Motor neuron (in vitro differentiated cells): ENCODE measurements around the gene PMM1. TPM values are rescaled to one million over a fixed set of nuclear protein-coding genes. Genes with fewer than 3 reads are reported as not detected.

Experiments
- ATAC-seq, 8 experiments: fragments of 200-7000 bp; cut with Tn5 transposase; replicated peaks in 6 of 8; 2 replicates each; pipeline ENCODE4 v1.8.0; 2021; ENCODE audit warnings: mild to moderate bottlenecking in 8 of 8, moderate library complexity in 8 of 8
- H3K27ac ChIP-seq, 2 donors: fragments of 250-450 bp; sonication (Bioruptor Pico); 2 replicates each; pipeline ENCODE4 v1.9.0; 2021; ENCODE audit warnings: antibody characterized with exemption in 2 of 2, mild to moderate bottlenecking in 2 of 2, moderate library complexity in 1 of 2
- H3K4me1 ChIP-seq, 2 donors: fragments of 250-450 bp; sonication (Bioruptor Pico); replicated peaks in 1 of 2; 2 replicates each; pipeline ENCODE4 v1.6.1; 2021; ENCODE audit warnings: antibody characterized with exemption in 2 of 2, mild to moderate bottlenecking in 2 of 2, moderate library complexity in 1 of 2
- H3K4me3 ChIP-seq, 5 donors: fragments of 250-450 bp; sonication (Bioruptor Pico); 2 replicates each; pipeline ENCODE4 v1.9.0; 2021; ENCODE audit warnings: antibody characterized with exemption in 5 of 5, mild to moderate bottlenecking in 5 of 5, moderate library complexity in 4 of 5
- WGBS, 10 experiments: fragments of 450-650 bp; shearing (Covaris generic); methylation state at CpG; one replicate each; pipeline ENCODE4 v1.0.0; 2022; 5-methylcytosine and 5-hydroxymethylcytosine counted together
- in situ Hi-C, 9 experiments: fragments of 400-800 bp; cut with MboI; loops; one replicate each; pipeline ENCODE4 v1.15.0; 2021; ENCODE audit warnings: low sequenced_read_pairs in 9 of 9, low pct_unique_long_range_greater_than_20kb in 2 of 9; ENCODE audit not compliant: unreplicated experiment in 9 of 9
- total RNA-seq, 8 experiments: library from RNA; unstranded; fragments of 300-600 nt; gene quantifications; 2 replicates each; pipeline versions ENCODE4 v1.2.3 to v1.2.4, GENCODE V29; 2022

Gene PMM1
- total RNA-seq, 8 experiments from 2014 or later = 18.5 to 43.0 (median 26.4) TPM

DNA sequence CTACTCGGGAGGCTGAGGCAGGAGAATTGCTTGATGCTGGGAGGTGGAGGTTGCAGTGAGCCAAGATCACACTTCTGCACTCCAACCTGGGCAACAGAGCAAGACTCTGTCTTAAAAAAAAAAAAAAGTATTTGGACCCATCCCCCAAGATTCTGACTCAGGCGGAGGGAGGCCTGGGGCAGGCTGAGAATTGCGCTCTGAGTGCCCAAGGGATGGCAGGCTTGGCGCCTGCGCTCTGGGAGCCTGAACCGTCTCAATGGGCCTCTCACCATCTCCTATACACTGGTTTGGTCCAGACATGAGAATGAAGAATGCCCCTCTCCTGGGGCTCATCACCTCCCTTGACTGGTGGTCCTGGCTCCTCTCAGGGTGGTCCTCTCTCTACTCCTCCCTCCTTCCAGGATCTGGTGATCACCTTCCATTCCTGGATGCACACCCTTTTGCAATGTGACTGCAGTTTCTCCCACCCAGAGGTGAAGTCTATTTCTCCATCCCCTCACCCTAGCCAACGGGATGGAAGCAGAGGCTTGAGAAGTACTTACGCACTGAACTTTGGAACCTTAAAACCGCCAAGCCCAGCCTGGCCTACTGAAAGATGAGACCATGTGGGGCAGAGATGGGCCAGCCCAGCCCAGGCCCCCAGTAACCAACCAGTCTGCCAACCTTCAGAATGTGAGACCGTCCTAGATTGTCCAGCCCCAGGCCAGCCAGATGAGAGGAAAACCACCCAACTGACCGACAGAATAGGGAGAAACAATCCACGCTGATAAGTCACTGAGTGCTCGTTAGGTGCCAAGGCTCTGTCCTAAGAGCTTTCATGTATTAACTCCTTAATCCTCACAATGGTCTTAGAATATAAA lies 50.3 kb downstream of the PMM1 start:
- no peak for ATAC-seq
- H3K27ac ChIP-seq = peak overlapping the region in 1 of 2 donors; percentile 71
- WGBS, 10 experiments = 40 to 100% (median 92%) methylated on average over 1 to 11 of the region's 13 CpGs; no CpG with 5 or more reads in 1 of the 10 experiments
- peaks cover 13 to 22% of the 10 kb centered on the region in 2 donors for H3K4me1 ChIP-seq
- in situ Hi-C loops = no loop called here
- H3K4me3 ChIP-seq = no peak overlapping the region

DNA sequence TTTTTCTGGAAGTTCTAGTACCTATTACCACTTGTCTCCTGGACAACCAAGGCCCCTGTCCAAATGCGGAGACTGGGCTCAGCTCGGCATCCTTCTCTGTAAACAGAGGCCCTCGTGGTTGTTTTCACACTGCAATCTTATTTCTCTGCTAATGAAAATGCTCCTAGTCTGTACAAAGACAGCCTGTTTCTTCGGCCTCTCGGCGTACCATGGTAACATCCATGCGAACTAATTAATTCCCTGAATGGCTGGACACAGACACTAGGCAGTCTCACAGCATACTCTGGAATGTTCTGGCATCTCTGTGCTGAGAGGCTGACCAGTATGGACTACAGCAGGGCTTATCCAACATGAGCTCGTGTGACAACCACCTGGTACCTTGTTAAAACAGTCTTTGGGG lies 51.1 kb downstream of the PMM1 start:
- WGBS, 10 experiments = 61 to 100% (median 90%) methylated on average over 1 to 7 of the region's 8 CpGs
- Histone ChIP-seq H3K27ac (peak overlapping the region in 1 of 2 donors; percentile 71), H3K4me3 (no peak overlapping the region), H3K4me1 (peaks cover 13 to 22% of the 10 kb centered on the region in 2 donors)
- ATAC-seq = peak in 5 of 8 experiments; percentile 56 to 91 (median 75)
- in situ Hi-C loops = no loop called here

- in situ Hi-C loops = no loop called here
- peaks cover 0 to 13% of the 10 kb centered on the region in 2 donors for H3K4me1 ChIP-seq
- H3K27ac ChIP-seq = no peak overlapping the region
- no peak for ATAC-seq
- 0 to 100% (median 83%) methylated on average over 1 to 3 of the region's 3 CpGs; no CpG with 5 or more reads in 3 of the 10 experiments for WGBS, 10 experiments
- no peak overlapping the region for H3K4me3 ChIP-seq
Observed at GRCh38 chr22:41537203-41537602, 52.4 kb downstream of the PMM1 start.

DNA sequence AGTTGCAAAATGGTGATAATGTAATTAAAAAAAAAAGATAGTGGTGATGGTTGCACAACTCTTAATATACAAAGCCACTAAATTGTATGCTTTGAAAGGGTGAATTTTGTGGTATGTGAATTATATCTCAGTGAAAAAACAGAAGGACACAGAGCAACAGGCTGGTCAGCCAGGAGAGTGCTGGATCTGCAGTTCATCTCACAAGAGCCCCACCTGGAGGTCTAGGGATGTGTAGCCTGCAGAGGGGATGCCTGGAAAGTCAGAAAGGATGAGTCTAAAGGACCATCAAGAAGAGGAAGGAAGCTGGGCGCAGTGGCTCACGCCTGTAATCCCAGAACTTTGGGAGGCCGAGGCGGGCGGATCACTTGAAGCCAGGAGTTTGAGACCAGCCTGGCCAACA lies 54.4 kb downstream of the PMM1 start:
- 80 to 100% (median 97%) methylated on average over 1 to 5 of the region's 5 CpGs; no CpG with 5 or more reads in 3 of the 10 experiments for WGBS, 10 experiments
- in situ Hi-C loops = no loop called here
- H3K4me1 ChIP-seq = peaks cover 0 to 13% of the 10 kb centered on the region in 2 donors
- H3K4me3 ChIP-seq = no peak overlapping the region
- ATAC-seq = peak in 1 of 8 experiments; percentile 37
- no peak overlapping the region for H3K27ac ChIP-seq

DNA sequence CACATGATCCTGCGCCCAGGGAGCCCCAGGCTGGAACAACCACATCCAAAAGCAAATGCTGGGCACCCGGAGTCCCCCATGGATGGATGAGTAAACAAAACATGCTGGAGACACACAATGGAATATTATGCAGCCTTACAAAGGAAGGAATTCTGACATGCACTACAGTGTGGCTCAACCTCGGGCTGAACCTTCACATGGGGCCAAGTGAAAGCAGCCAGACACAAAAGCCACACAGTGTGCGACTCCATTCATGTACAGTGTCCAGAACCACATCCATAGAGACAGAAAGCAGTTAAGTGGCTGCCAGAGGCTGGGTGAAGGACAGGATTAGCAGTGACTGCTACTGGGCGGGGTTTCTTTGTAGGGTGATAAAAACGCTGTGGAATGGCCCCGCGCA lies 55.4 kb downstream of the PMM1 start:
- 80 to 100% (median 88%) methylated on average over 1 to 6 of the region's 8 CpGs; no CpG with 5 or more reads in 4 of the 10 experiments for WGBS, 10 experiments
- in situ Hi-C loops = no loop called here

GRCh38 chr22:41532908-41533825 lies 56.5 kb downstream of the PMM1 start:
- no peak overlapping the region for H3K4me3 ChIP-seq
- 43 to 92% (median 68%) methylated on average over 1 to 5 of the region's 19 CpGs; no CpG with 5 or more reads in 4 of the 10 experiments for WGBS, 10 experiments
- peaks cover 0 to under 1% of the 10 kb centered on the region in 2 donors for H3K4me1 ChIP-seq
- no peak overlapping the region for H3K27ac ChIP-seq
- ATAC-seq = peak; percentile 40 to 79 (median 58)
- in situ Hi-C loops = no loop called here

More for the DNA sequence above, 55.4 kb downstream of the PMM1 start:
- no peak overlapping the region for H3K4me3 ChIP-seq
- H3K4me1 ChIP-seq = peaks cover 0 to 11% of the 10 kb centered on the region in 2 donors
- H3K27ac ChIP-seq = no peak overlapping the region
- no peak for ATAC-seq

DNA sequence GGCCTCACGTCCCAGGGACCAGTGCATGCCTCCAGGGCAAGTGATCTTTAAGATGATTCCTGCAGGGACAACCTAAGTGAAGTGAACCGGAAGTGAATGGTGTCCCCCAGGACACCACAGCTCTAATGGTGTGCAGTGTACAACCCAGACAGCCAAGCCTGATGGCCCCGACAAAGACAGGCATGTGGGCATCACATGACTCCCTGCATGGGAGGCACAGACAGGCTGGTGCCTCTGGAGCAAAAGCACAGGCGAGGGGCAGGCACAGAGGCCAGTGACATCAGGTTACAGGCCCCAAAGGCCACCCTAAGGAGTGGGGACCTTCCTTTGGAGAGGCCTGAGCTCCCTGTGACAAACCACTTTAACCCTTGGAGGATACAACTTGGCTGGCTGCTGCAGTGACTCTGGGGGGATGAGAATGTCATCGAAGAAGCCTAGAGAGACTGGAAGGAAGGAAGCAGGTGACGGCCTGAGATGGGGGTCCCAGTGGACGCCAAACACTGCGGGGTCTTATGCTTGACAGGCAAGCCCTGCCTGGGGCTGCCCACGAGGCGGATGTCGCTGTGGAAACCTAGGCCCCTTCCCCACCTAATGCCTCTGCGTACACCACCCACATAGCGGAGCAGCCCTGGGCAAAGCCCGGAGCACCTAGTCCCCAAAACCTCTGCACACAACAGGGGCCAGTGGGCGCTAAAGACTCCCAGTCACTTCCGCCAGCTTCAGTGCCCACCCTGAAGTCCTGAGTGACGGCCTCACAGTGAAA lies 57.7 kb downstream of the PMM1 start:
- in situ Hi-C loops = no loop called here
- no peaks in the 10 kb centered on the region for H3K4me1 ChIP-seq
- WGBS, 10 experiments = 87 to 100% (median 97%) methylated on average over 1 to 4 of the region's 17 CpGs; no CpG with 5 or more reads in 2 of the 10 experiments
- peak in 5 of 8 experiments; percentile 3 to 21 (median 13) for ATAC-seq
- no peak overlapping the region for H3K4me3 ChIP-seq
- H3K27ac ChIP-seq = no peak overlapping the region

DNA sequence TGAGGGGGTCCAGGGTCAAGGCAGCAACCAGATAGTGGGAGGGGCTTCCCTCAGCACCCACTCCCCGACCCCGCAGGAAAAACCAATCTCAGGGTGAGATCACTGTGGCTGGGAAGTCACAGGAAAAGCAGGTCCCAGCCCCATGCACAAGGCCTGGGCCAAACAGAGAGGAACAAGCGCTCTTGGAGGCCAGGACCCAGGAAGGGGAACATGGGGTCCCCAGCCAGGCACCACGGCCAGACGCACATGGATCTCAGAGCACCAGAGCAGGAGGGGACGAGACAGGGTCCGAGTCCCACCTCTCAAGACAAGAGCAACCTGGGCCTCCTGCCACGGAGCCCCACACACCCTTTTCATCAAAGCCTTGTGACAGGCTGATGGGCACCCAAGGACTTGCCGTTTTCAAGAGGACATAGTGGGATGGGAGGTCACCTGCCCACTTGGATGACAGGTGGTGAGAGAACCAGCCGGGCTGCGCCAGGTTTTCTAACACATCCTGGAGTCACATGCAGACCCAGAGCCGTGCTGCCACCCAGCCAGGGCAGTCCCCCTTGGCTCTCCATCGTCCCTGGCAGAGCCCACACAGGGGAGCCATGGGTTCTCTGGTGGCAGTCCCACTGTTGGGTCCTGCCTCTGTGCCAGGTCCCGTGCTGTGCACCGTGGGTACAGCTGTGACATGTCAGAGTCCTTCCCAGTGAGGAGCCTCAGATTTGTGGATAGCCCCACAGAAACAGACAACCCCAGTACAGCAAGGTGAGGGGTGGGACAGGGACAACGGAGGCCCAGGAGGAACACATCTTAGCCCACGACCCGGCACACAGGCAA lies 58.5 kb downstream of the PMM1 start:
- Histone ChIP-seq H3K4me1 (no peaks in the 10 kb centered on the region), H3K4me3 (no peak overlapping the region), H3K27ac (no peak overlapping the region)
- 100% methylated on average over 2 to 6 of the region's 18 CpGs; no CpG with 5 or more reads in 6 of the 10 experiments for WGBS, 10 experiments
- peak in 1 of 8 experiments; percentile 1 for ATAC-seq
- in situ Hi-C loops = no loop called here

GRCh38 chr22:41528938-41529561 lies 60.6 kb downstream of the PMM1 start:
- peak in 4 of 8 experiments; percentile 5 to 12 (median 8) for ATAC-seq
- in situ Hi-C loops = no loop called here
- H3K4me3 ChIP-seq = no peak overlapping the region
- no peaks in the 10 kb centered on the region for H3K4me1 ChIP-seq
- 50 to 100% (median 75%) methylated on average over 1 to 5 of the region's 13 CpGs; no CpG with 5 or more reads in 1 of the 10 experiments for WGBS, 10 experiments
- H3K27ac ChIP-seq = no peak overlapping the region

DNA sequence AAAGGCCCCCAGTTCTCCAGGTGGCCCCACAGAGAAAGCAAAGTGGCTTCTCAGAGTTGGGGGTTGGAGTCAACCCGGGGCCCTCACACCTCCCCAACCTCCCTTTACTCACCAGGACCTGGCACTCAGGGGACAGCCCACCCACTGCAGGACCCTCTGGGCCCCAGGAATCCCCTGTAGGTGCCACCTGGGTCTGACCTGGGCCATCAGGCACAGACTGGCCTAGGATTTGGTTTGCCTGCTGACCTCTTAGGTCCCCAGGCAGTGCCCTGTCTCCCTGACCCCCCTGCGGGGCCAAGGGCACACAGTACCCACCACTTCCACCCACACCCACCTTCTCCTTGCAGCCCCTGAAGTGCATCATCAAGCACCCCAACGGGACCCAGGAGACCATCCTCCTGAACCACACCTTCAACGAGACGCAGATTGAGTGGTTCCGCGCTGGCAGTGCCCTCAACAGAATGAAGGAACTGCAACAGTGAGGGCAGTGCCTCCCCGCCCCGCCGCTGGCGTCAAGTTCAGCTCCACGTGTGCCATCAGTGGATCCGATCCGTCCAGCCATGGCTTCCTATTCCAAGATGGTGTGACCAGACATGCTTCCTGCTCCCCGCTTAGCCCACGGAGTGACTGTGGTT lies 61.4 kb downstream of the PMM1 start:
- no peak overlapping the region for H3K4me3 ChIP-seq
- ATAC-seq = no peak
- no peak overlapping the region for H3K27ac ChIP-seq
- 96 to 100% (median 100%) methylated on average over 2 to 9 of the region's 16 CpGs; no CpG with 5 or more reads in 6 of the 10 experiments for WGBS, 10 experiments
- H3K4me1 ChIP-seq = no peaks in the 10 kb centered on the region
- in situ Hi-C loops = no loop called here
